PC-9 (cell line): ENCODE results near the gene RNLS. TPM values are rescaled to one million over a fixed set of nuclear protein-coding genes. Genes with fewer than 3 reads are reported as not detected.
A peak's percentile ranks its signal among the peaks of the same experiment; 100 is the strongest.

Experiments used
- BruUV-seq: library from RNA; stranded (reverse); fragments of 400-500 nt; replicated peaks from 2 replicates; lab custom pipeline; 2021; lab: Mats Ljungman, UMichigan
- CTCF ChIA-PET: fragments of 300-600 bp; sonication (Branson Sonifier 250); formaldehyde crosslinking; loops from one replicate; lab custom pipeline; 2022; ENCODE audit warnings: antibody characterized with exemption; lab: Charles Lee
- POLR2A ChIA-PET: fragments of 300-600 bp; sonication (Branson Sonifier 250); formaldehyde crosslinking; loops from one replicate; lab custom pipeline; 2022; ENCODE audit warnings: antibody characterized with exemption; ENCODE audit not compliant: unreplicated experiment; lab: Charles Lee
- DNase-seq, 2 experiments: peaks; one replicate each; pipeline versions ENCODE4 v3.0.0 to v3.0.0-alpha.2; 2015 to 2022; ENCODE audit warnings: mixed read lengths in 1 of 2
- H2AFZ ChIP-seq: fragments of 200-600 bp; sonication (generic); 2 replicates; pipeline ENCODE4 v1.8.1; 2017; ENCODE audit warnings: antibody characterized with exemption
- H3F3A ChIP-seq: fragments of 200-600 bp; sonication (generic); 2 replicates; pipeline ENCODE4 v1.8.1; 2017; ENCODE audit warnings: antibody characterized with exemption, mild to moderate bottlenecking, low read depth; ENCODE audit not compliant: insufficient read depth
- H3K27ac ChIP-seq: fragments of 200-600 bp; sonication (generic); 2 replicates; pipeline ENCODE4 v1.6.1; 2016; ENCODE audit warnings: mixed run types
- H3K27me3 ChIP-seq: fragments of 200-600 bp; sonication (generic); 2 replicates; pipeline ENCODE4 v1.6.1; 2016; ENCODE audit warnings: low read depth, mixed run types; ENCODE audit not compliant: insufficient read depth
- H3K36me3 ChIP-seq: fragments of 200-600 bp; sonication (generic); 2 replicates; pipeline ENCODE4 v1.6.1; 2016; ENCODE audit warnings: low read depth, mixed run types
- H3K4me1 ChIP-seq: fragments of 200-600 bp; sonication (generic); replicated peaks from 2 replicates; pipeline ENCODE4 v1.6.1; 2016; ENCODE audit warnings: mixed run types; ENCODE audit not compliant: insufficient read depth
- H3K4me2 ChIP-seq: fragments of 200-600 bp; sonication (generic); 2 replicates; pipeline ENCODE4 v1.6.1; 2017; ENCODE audit warnings: mixed run types
- H3K4me3 ChIP-seq: fragments of 200-600 bp; sonication (generic); 2 replicates; pipeline ENCODE4 v1.6.1; 2016; ENCODE audit warnings: mixed run types
- H3K79me2 ChIP-seq: fragments of 200-600 bp; sonication (generic); 2 replicates; pipeline ENCODE4 v1.6.1; 2017; ENCODE audit warnings: low read depth, mixed run types
- H3K9me2 ChIP-seq: fragments of 200-600 bp; sonication (generic); 2 replicates; pipeline ENCODE4 v1.8.1; 2017; ENCODE audit warnings: mild to moderate bottlenecking; ENCODE audit not compliant: insufficient read depth
- H3K9me3 ChIP-seq: fragments of 200-600 bp; sonication (generic); 2 replicates; pipeline ENCODE4 v1.8.1; 2016; ENCODE audit warnings: low read depth; ENCODE audit not compliant: insufficient read depth
- H4K20me1 ChIP-seq: fragments of 200-600 bp; sonication (generic); 2 replicates; pipeline ENCODE4 v1.8.1; 2017; ENCODE audit not compliant: insufficient read depth
- CTCF ChIP-seq: fragments of 200-600 bp; sonication (generic); conservative IDR thresholded peaks from 2 replicates; pipeline ENCODE4 v1.6.1; 2017; ENCODE audit warnings: mixed run types, antibody characterized with exemption, mild to moderate bottlenecking, moderate library complexity
- EZH2 ChIP-seq: fragments of 200-600 bp; sonication (generic); IDR thresholded peaks from 2 replicates; pipeline ENCODE4 v1.8.0; 2017; ENCODE audit warnings: antibody characterized with exemption, low read depth
- intact Hi-C: fragments of 100-400 bp; cut with micrococcal nuclease; formaldehyde crosslinking; loops from one replicate; pipeline ENCODE4 v1.10.0; 2022; ENCODE audit not compliant: unreplicated experiment
- total RNA-seq: library from RNA; stranded (reverse); gene quantifications from 2 replicates; pipeline ENCODE4 v1.2.3, GENCODE V29; 2021

RNLS gene
- total RNA-seq, 1 experiment from 2014 or later = not detected

GRCh38 chr10:88256886-88257285, 326.2 kb downstream of the RNLS start:
- Histone ChIP-seq H3K4me2 (no peak overlapping the region), H4K20me1 (no peaks in the 10 kb centered on the region), H3K79me2 (no peaks in the 10 kb centered on the region), H2AFZ (no peak overlapping the region), H3K9me3 (no peaks in the 10 kb centered on the region), H3K36me3 (no peaks in the 10 kb centered on the region), H3K4me1 (peaks cover 27% of the 10 kb centered on the region), H3K9me2 (no peaks in the 10 kb centered on the region), H3K27me3 (no peaks in the 10 kb centered on the region), H3K27ac (no peak overlapping the region), H3K4me3 (no peak overlapping the region), H3F3A (peaks cover 13% of the 10 kb centered on the region; the same call in 1 of the 2 replicates)
- intact Hi-C loops = loop anchor here (10.0 kb wide), 1 partner anchor 392 kb away; the partner anchor contains the start of genes KLLN and PTEN
- BruUV-seq = no TSS peak
- DNase-seq = no peak
- CTCF ChIA-PET = no interaction called here
- no peak for TF ChIP-seq CTCF
- TF ChIP-seq EZH2 = no peak
- POLR2A ChIA-PET = no interaction called here

- H3K9me3 ChIP-seq = no peaks in the 10 kb centered on the region
- H3K4me1 ChIP-seq = peaks cover 27% of the 10 kb centered on the region
- H3K27ac ChIP-seq = no peak overlapping the region
- H3K4me3 ChIP-seq = no peak overlapping the region
- no peaks in the 10 kb centered on the region for H3K36me3 ChIP-seq
- H3K9me2 ChIP-seq = no peaks in the 10 kb centered on the region
- no peaks in the 10 kb centered on the region for H4K20me1 ChIP-seq
- no peaks in the 10 kb centered on the region for H3K79me2 ChIP-seq
- CTCF ChIA-PET = no interaction called here
- H3F3A ChIP-seq = peaks cover 13% of the 10 kb centered on the region; the same call in 1 of the 2 replicates
- H3K4me2 ChIP-seq = no peak overlapping the region
- TF ChIP-seq CTCF (no peak), EZH2 (no peak)
- intact Hi-C loops = loop anchor here (10.0 kb wide), 1 partner anchor 391 kb away; the partner anchor contains the start of genes KLLN and PTEN
- H2AFZ ChIP-seq = no peak overlapping the region
- no peaks in the 10 kb centered on the region for H3K27me3 ChIP-seq
- POLR2A ChIA-PET = no interaction called here
- no peak for DNase-seq
- no TSS peak for BruUV-seq
Observed at GRCh38 chr10:88256013-88256680, 327.0 kb downstream of the RNLS start.

- no TSS peak for BruUV-seq
- TF ChIP-seq EZH2 (no peak), CTCF (no peak)
- CTCF ChIA-PET = no interaction called here
- peak overlapping the region; percentile 73 for H3K4me2 ChIP-seq
- H2AFZ ChIP-seq = no peak overlapping the region
- H3K36me3 ChIP-seq = no peaks in the 10 kb centered on the region
- peak; percentile 55 to 88 for DNase-seq
- H3K9me3 ChIP-seq = no peaks in the 10 kb centered on the region
- H3K4me3 ChIP-seq = no peak overlapping the region
- no peaks in the 10 kb centered on the region for H3K27me3 ChIP-seq
- H3K27ac ChIP-seq = peak overlapping the region; percentile 65
- H3K9me2 ChIP-seq = no peaks in the 10 kb centered on the region
- intact Hi-C loops = loop anchor here (10.0 kb wide), 1 partner anchor 389 kb away; the partner anchor contains the start of genes KLLN and PTEN
- H3K79me2 ChIP-seq = no peaks in the 10 kb centered on the region
- POLR2A ChIA-PET = interaction anchor here (0.6 to 0.7 kb wide), 2 partner anchors 19 to 76 kb away, joined by 3 to 5 read pairs; no protein-coding TSS in a partner anchor
- H3K4me1 ChIP-seq = peaks cover 27% of the 10 kb centered on the region
- no peaks in the 10 kb centered on the region for H4K20me1 ChIP-seq
- H3F3A ChIP-seq = peaks cover 13% of the 10 kb centered on the region; the same call in 1 of the 2 replicates
Observed at GRCh38 chr10:88254091-88254490, 329.0 kb downstream of the RNLS start.
